COR-L47 (cell line): ENCODE results near the gene TNFRSF1A.
A peak's percentile ranks its signal among the peaks of the same experiment; 100 is the strongest.
"Not testable (repeated sequence)": the region's sequence is repeated elsewhere in the genome, so short reads cannot be mapped to it uniquely, and the experiment has no call there.

Experiments used
- DNase-seq: peaks from one replicate; lab custom pipeline; 2025; lab: John Stamatoyannopoulos, UW

Gene TNFRSF1A

GRCh38 chr12:6302621-6303020 lies 39.3 kb downstream of the TNFRSF1A start:
- DNase-seq, result no peak

- no peak for DNase-seq
Measured at GRCh38 chr12:6301721-6302120, 40.2 kb downstream of the TNFRSF1A start.

GRCh38 chr12:6297170-6297569 lies 44.7 kb downstream of the TNFRSF1A start:
- DNase-seq, result no peak

GRCh38 chr12:6295094-6295811 lies 46.6 kb downstream of the TNFRSF1A start:
- DNase-seq, result peak; percentile 20

- no peak for DNase-seq
Measured at GRCh38 chr12:6294156-6295093, 47.5 kb downstream of the TNFRSF1A start.

GRCh38 chr12:6292606-6293005 lies 49.3 kb downstream of the TNFRSF1A start:
- no peak for DNase-seq

GRCh38 chr12:6289906-6290305 lies 52.0 kb downstream of the TNFRSF1A start:
- not testable (repeated sequence) for DNase-seq

- DNase-seq, result not testable (repeated sequence)
Measured at GRCh38 chr12:6289081-6289480, 52.8 kb downstream of the TNFRSF1A start.

- no peak for DNase-seq
Measured at GRCh38 chr12:6288235-6288634, 53.6 kb downstream of the TNFRSF1A start.

- DNase-seq, result no peak
Measured at GRCh38 chr12:6285532-6286306, 56.2 kb downstream of the TNFRSF1A start.

- DNase-seq, result peak; percentile 5
Measured at GRCh38 chr12:6285063-6285477, 56.8 kb downstream of the TNFRSF1A start.

GRCh38 chr12:6284273-6284672 lies 57.6 kb downstream of the TNFRSF1A start:
- DNase-seq, result no peak

GRCh38 chr12:6282453-6282840 lies 59.4 kb downstream of the TNFRSF1A start:
- DNase-seq, result no peak

GRCh38 chr12:6281081-6281809 lies 60.6 kb downstream of the TNFRSF1A start:
- no peak for DNase-seq

GRCh38 chr12:6280672-6281071 lies 61.2 kb downstream of the TNFRSF1A start:
- DNase-seq, result no peak

GRCh38 chr12:6280053-6280469 lies 61.8 kb downstream of the TNFRSF1A start:
- no peak for DNase-seq

- no peak for DNase-seq
Measured at GRCh38 chr12:6279631-6280030, 62.2 kb downstream of the TNFRSF1A start.

- no peak for DNase-seq
Measured at GRCh38 chr12:6279256-6279628, 62.6 kb downstream of the TNFRSF1A start.
